WTC11 (cell line): Measurements from ENCODE around the gene MDGA2. TPM values are rescaled to one million over a fixed set of nuclear protein-coding genes. Genes with fewer than 3 reads are reported as not detected.
A peak's percentile ranks its signal among the peaks of the same experiment; 100 is the strongest.

ENCODE experiments used
- ATAC-seq: fragments of 200-7000 bp; cut with Tn5 transposase; 2 replicates; pipeline ENCODE4 v1.10.0; 2021; ENCODE audit warnings: mild to moderate bottlenecking, moderate library complexity
- CTCF ChIA-PET: fragments of 300-600 bp; sonication (Branson Sonifier 250); formaldehyde crosslinking; loops from one replicate; lab custom pipeline; 2021; ENCODE audit warnings: antibody characterized with exemption; lab: Charles Lee
- POLR2A ChIA-PET: fragments of 350-600 bp; sonication (Branson Sonifier 250); formaldehyde crosslinking; loops from one replicate; lab custom pipeline; 2021; ENCODE audit warnings: antibody characterized with exemption; lab: Charles Lee
- DNase-seq: peaks from one replicate; pipeline ENCODE4 v3.0.0; 2021; ENCODE audit warnings: low spot score
- H3K27ac Mint-ChIP-seq: 2 replicates; pipeline ENCODE4 v1.8.0; 2021; ENCODE audit warnings: mixed read lengths
- H3K27me3 Mint-ChIP-seq: 2 replicates; pipeline ENCODE4 v1.8.0; 2021; ENCODE audit warnings: low read depth, mild to moderate bottlenecking, moderate library complexity, mixed read lengths
- H3K36me3 Mint-ChIP-seq: 2 replicates; pipeline ENCODE4 v1.8.0; 2021; ENCODE audit warnings: mixed read lengths
- H3K4me1 Mint-ChIP-seq: 2 replicates; pipeline ENCODE4 v1.8.0; 2022; ENCODE audit warnings: mixed read lengths
- H3K4me3 Mint-ChIP-seq: 2 replicates; pipeline ENCODE4 v1.8.0; 2021; ENCODE audit warnings: mild to moderate bottlenecking, moderate library complexity, mixed read lengths
- H3K9me3 Mint-ChIP-seq: 2 replicates; pipeline ENCODE4 v1.8.0; 2021; ENCODE audit warnings: mixed read lengths
- CREM ChIP-seq: sonication (generic); formaldehyde crosslinking; IDR thresholded peaks from 2 replicates; pipeline ENCODE4 v1.8.1; 2022; ENCODE audit warnings: mild to moderate bottlenecking, missing genetic modification reagents, moderate library complexity
- E2F5 ChIP-seq: sonication (generic); formaldehyde crosslinking; IDR thresholded peaks from 2 replicates; pipeline ENCODE4 v1.8.1; 2022; ENCODE audit warnings: mild to moderate bottlenecking, moderate library complexity, missing genetic modification reagents
- EMX1 ChIP-seq: fragments of 250-450 bp; sonication (Bioruptor Pico); IDR thresholded peaks from 2 replicates; pipeline ENCODE4 v1.8.0; 2021; ENCODE audit warnings: mild to moderate bottlenecking
- FOXK1 ChIP-seq: sonication (generic); formaldehyde crosslinking; IDR thresholded peaks from 2 replicates; pipeline ENCODE4 v1.8.0; 2022; ENCODE audit warnings: mild to moderate bottlenecking, moderate library complexity, missing genetic modification reagents
- FOXP4 ChIP-seq: sonication (generic); formaldehyde crosslinking; IDR thresholded peaks from 2 replicates; pipeline ENCODE4 v1.8.0; 2022; ENCODE audit warnings: mild to moderate bottlenecking, missing genetic modification reagents
- GABPB1 ChIP-seq: sonication (generic); formaldehyde crosslinking; IDR thresholded peaks from 2 replicates; pipeline ENCODE4 v1.8.1; 2023; ENCODE audit warnings: mild to moderate bottlenecking, missing genetic modification reagents
- JUN ChIP-seq: sonication (generic); formaldehyde crosslinking; IDR thresholded peaks from 2 replicates; pipeline ENCODE4 v1.8.0; 2023; ENCODE audit warnings: mild to moderate bottlenecking, missing genetic modification reagents
- KAT7 ChIP-seq: sonication (generic); formaldehyde crosslinking; IDR thresholded peaks from 2 replicates; pipeline ENCODE4 v1.8.1; 2023; ENCODE audit warnings: missing genetic modification reagents, mild to moderate bottlenecking, borderline replicate concordance
- NFE2L1 ChIP-seq: sonication (generic); formaldehyde crosslinking; IDR thresholded peaks from 2 replicates; pipeline ENCODE4 v1.8.1; 2023; ENCODE audit warnings: missing genetic modification reagents
- SMAD3 ChIP-seq: sonication (generic); formaldehyde crosslinking; IDR thresholded peaks from 2 replicates; pipeline ENCODE4 v1.8.0; 2022; ENCODE audit warnings: missing genetic modification reagents, mild to moderate bottlenecking, borderline replicate concordance
- SP1 ChIP-seq: sonication (generic); formaldehyde crosslinking; conservative IDR thresholded peaks from 2 replicates; pipeline ENCODE4 v1.8.1; 2022; ENCODE audit warnings: missing genetic modification reagents
- TCF7 ChIP-seq: sonication (generic); formaldehyde crosslinking; IDR thresholded peaks from 2 replicates; pipeline ENCODE4 v1.8.0; 2022; ENCODE audit warnings: mild to moderate bottlenecking, low read depth, missing genetic modification reagents, moderate library complexity
- USF1 ChIP-seq: sonication (generic); formaldehyde crosslinking; IDR thresholded peaks from 2 replicates; pipeline ENCODE4 v1.8.0; 2022; ENCODE audit warnings: mild to moderate bottlenecking, missing genetic modification reagents
- ZBTB43 ChIP-seq: sonication (generic); formaldehyde crosslinking; IDR thresholded peaks from 2 replicates; pipeline ENCODE4 v1.8.1; 2023; ENCODE audit warnings: mild to moderate bottlenecking, missing genetic modification reagents
- ZNF232 ChIP-seq: sonication (generic); formaldehyde crosslinking; IDR thresholded peaks from 2 replicates; pipeline ENCODE4 v1.8.0; 2022; ENCODE audit warnings: mild to moderate bottlenecking, missing genetic modification reagents
- ZNF423 ChIP-seq: fragments of 250-450 bp; sonication (Bioruptor Pico); IDR thresholded peaks from 2 replicates; pipeline ENCODE4 v2.1.2; 2022; ENCODE audit warnings: mild to moderate bottlenecking, moderate library complexity
- ZNF512 ChIP-seq: sonication (generic); formaldehyde crosslinking; IDR thresholded peaks from 2 replicates; pipeline ENCODE4 v1.8.1; 2022; ENCODE audit warnings: missing genetic modification reagents, borderline replicate concordance
- total RNA-seq: library from RNA; stranded (reverse); gene quantifications from 3 replicates; pipeline ENCODE4 v1.2.3, GENCODE V29; 2021
- TF ChIP-seq, protein P1 (sequence below): sonication (generic); formaldehyde crosslinking; IDR thresholded peaks from 2 replicates; pipeline ENCODE4 v1.8.1; 2023; ENCODE audit warnings: mild to moderate bottlenecking, missing genetic modification reagents, moderate library complexity
- TF ChIP-seq, protein P2 (sequence below): sonication (generic); formaldehyde crosslinking; IDR thresholded peaks from 2 replicates; pipeline ENCODE4 v1.8.1; 2022; ENCODE audit warnings: low read depth, missing genetic modification reagents, borderline replicate concordance
- TF ChIP-seq, protein P3 (sequence below): fragments of 250-450 bp; sonication (Bioruptor Pico); IDR thresholded peaks from 2 replicates; pipeline ENCODE4 v1.9.0; 2021; ENCODE audit warnings: mild to moderate bottlenecking

Gene MDGA2
- total RNA-seq, 1 experiment from 2014 or later = 4.9 TPM

- TF ChIP-seq GABPB1 (CRISPR knock-in tag) (peak; percentile 86), SMAD3 (CRISPR knock-in tag) (no peak)
- TF ChIP-seq, all 79 proteins: peak for 1
- Mint-ChIP-seq H3K36me3 (peaks cover 6% of the 10 kb centered on the region; the same call in 1 of the 2 replicates), H3K27ac (no peak overlapping the region), H3K4me1 (no peaks in the 10 kb centered on the region), H3K9me3 (peaks cover 25% of the 10 kb centered on the region), H3K4me3 (no peak overlapping the region), H3K27me3 (no peaks in the 10 kb centered on the region)
- ChIA-PET CTCF (no interaction called here), POLR2A (no interaction called here)
- DNase-seq (no peak), ATAC-seq (no peak)
These were observed 39.9 kb upstream of the MDGA2 start for GRCh38 chr14:47715330-47715729.

DNA sequence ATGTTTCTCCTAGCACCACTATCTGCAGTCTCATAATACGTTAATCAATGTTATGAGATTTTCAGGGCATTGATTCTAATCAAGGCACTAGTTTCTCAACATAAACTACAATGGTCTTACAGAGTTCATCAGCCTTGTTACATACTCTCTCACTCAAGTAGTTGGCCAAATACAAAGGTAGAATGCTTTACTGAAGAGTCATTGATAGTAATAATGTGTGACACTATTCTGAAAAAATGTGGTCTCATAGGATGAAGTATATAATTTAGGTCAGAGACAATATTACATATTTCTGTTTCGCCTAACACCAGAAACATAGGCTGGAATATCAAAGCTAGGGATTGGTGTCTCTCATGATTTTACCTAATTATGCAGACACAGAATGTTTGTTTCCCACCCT lies 35.2 kb upstream of the MDGA2 start:
- TF ChIP-seq FOXK1 (CRISPR knock-in tag) = no peak
- TF ChIP-seq E2F5 (CRISPR knock-in tag) = no peak
- no peak for TF ChIP-seq NFE2L1 (CRISPR knock-in tag)
- no peak for TF ChIP-seq SP1 (CRISPR knock-in tag)
- no peak for TF ChIP-seq ZNF512
- no peak for TF ChIP-seq JUN (CRISPR knock-in tag)
- no peak for TF ChIP-seq EMX1 (CRISPR knock-in tag)
- no peak for TF ChIP-seq ZBTB43 (CRISPR knock-in tag)
- TF ChIP-seq ZNF423 = no peak
- TF ChIP-seq, protein P1, sequence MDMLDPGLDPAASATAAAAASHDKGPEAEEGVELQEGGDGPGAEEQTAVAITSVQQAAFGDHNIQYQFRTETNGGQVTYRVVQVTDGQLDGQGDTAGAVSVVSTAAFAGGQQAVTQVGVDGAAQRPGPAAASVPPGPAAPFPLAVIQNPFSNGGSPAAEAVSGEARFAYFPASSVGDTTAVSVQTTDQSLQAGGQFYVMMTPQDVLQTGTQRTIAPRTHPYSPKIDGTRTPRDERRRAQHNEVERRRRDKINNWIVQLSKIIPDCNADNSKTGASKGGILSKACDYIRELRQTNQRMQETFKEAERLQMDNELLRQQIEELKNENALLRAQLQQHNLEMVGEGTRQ (CRISPR knock-in tag) = no peak
- TF ChIP-seq CREM (CRISPR knock-in tag) = no peak
- TF ChIP-seq, protein P2, sequence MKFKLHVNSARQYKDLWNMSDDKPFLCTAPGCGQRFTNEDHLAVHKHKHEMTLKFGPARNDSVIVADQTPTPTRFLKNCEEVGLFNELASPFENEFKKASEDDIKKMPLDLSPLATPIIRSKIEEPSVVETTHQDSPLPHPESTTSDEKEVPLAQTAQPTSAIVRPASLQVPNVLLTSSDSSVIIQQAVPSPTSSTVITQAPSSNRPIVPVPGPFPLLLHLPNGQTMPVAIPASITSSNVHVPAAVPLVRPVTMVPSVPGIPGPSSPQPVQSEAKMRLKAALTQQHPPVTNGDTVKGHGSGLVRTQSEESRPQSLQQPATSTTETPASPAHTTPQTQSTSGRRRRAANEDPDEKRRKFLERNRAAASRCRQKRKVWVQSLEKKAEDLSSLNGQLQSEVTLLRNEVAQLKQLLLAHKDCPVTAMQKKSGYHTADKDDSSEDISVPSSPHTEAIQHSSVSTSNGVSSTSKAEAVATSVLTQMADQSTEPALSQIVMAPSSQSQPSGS (CRISPR knock-in tag) = no peak
- no peak for TF ChIP-seq USF1
- no peak for TF ChIP-seq TCF7 (CRISPR knock-in tag)
- TF ChIP-seq ZNF232 (CRISPR knock-in tag) = no peak
- TF ChIP-seq, protein P3, sequence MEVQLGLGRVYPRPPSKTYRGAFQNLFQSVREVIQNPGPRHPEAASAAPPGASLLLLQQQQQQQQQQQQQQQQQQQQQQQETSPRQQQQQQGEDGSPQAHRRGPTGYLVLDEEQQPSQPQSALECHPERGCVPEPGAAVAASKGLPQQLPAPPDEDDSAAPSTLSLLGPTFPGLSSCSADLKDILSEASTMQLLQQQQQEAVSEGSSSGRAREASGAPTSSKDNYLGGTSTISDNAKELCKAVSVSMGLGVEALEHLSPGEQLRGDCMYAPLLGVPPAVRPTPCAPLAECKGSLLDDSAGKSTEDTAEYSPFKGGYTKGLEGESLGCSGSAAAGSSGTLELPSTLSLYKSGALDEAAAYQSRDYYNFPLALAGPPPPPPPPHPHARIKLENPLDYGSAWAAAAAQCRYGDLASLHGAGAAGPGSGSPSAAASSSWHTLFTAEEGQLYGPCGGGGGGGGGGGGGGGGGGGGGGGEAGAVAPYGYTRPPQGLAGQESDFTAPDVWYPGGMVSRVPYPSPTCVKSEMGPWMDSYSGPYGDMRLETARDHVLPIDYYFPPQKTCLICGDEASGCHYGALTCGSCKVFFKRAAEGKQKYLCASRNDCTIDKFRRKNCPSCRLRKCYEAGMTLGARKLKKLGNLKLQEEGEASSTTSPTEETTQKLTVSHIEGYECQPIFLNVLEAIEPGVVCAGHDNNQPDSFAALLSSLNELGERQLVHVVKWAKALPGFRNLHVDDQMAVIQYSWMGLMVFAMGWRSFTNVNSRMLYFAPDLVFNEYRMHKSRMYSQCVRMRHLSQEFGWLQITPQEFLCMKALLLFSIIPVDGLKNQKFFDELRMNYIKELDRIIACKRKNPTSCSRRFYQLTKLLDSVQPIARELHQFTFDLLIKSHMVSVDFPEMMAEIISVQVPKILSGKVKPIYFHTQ = no peak
- TF ChIP-seq KAT7 = no peak
- no peak for TF ChIP-seq FOXP4 (CRISPR knock-in tag)
- Mint-ChIP-seq H3K4me3 (no peak overlapping the region), H3K4me1 (no peaks in the 10 kb centered on the region), H3K9me3 (peaks cover 33% of the 10 kb centered on the region), H3K27ac (no peak overlapping the region), H3K27me3 (no peaks in the 10 kb centered on the region), H3K36me3 (peaks cover 8% of the 10 kb centered on the region)
- DNase-seq (no peak), ATAC-seq (no peak)
- CTCF ChIA-PET = no interaction called here
- POLR2A ChIA-PET = no interaction called here
